Suprapubic skin (tissue), 4 donors: Measurements from ENCODE around the gene TPM2. TPM values are rescaled to one million over a fixed set of nuclear protein-coding genes. Genes with fewer than 3 reads are reported as not detected.

Experiments
- DNase-seq, 2 donors: peaks; one replicate each; pipeline ENCODE4 v3.0.0-alpha.2; 2019; ENCODE audit warnings: low spot score in 2 of 2
- H3K27ac ChIP-seq: fragments of 200-600 bp; sonication (generic); one replicate; pipeline ENCODE4 v1.5.1; 2019
- H3K27me3 ChIP-seq: fragments of 200-600 bp; sonication (generic); one replicate; pipeline ENCODE4 v1.5.1; 2019
- H3K36me3 ChIP-seq: fragments of 200-600 bp; sonication (generic); one replicate; pipeline ENCODE4 v1.5.1; 2019
- H3K4me1 ChIP-seq: fragments of 200-600 bp; sonication (generic); one replicate; pipeline ENCODE4 v1.5.1; 2019
- H3K4me3 ChIP-seq: fragments of 200-600 bp; sonication (generic); one replicate; pipeline ENCODE4 v1.5.1; 2019; ENCODE audit warnings: mild to moderate bottlenecking
- H3K9me3 ChIP-seq: fragments of 200-600 bp; sonication (generic); one replicate; pipeline ENCODE4 v1.5.1; 2019
- EP300 ChIP-seq: sonication (generic); formaldehyde crosslinking; IDR thresholded peaks from one replicate; pipeline ENCODE4 v1.6.1; 2017; ENCODE audit warnings: antibody characterized with exemption
- POLR2A ChIP-seq, 2 donors: fragments of 450-650 bp; IDR thresholded peaks; one replicate each; pipeline ENCODE4 v1.6.1; 2017; ENCODE audit warnings: antibody characterized with exemption in 2 of 2, mild to moderate bottlenecking in 2 of 2, moderate library complexity in 2 of 2
- POLR2AphosphoS5 ChIP-seq, 3 donors: sonication (generic); formaldehyde crosslinking; IDR thresholded peaks; one replicate each; pipeline ENCODE4 v1.6.1; 2017; ENCODE audit warnings: antibody characterized with exemption in 3 of 3
- WGBS: methylation state at CpG from one replicate; pipeline ENCODE4 v1.1.5; 2018; 5-methylcytosine and 5-hydroxymethylcytosine counted together
- total RNA-seq, 4 donors: library from RNA; depleted of rRNA; stranded (reverse); fragments of >200 nt; gene quantifications; one replicate each; pipeline ENCODE4 v1.1.0, GENCODE V29; 2016
- TF ChIP-seq, protein P1 (sequence below), 2 donors: fragments of 200-600 bp in 1 of 2; fragments of 450-650 bp in 1 of 2; sonication (generic) in 1 of 2; IDR thresholded peaks; one replicate each; pipeline ENCODE4 v1.5.1; 2016 to 2019; ENCODE audit warnings: antibody characterized with exemption in 2 of 2, mild to moderate bottlenecking in 1 of 2, moderate library complexity in 1 of 2

Gene TPM2
- total RNA-seq, 4 donors from 2014 or later, result 40.6 to 105 (median 56.7) TPM

- H3K27me3 ChIP-seq, result no peaks in the 10 kb centered on the region
Observed at GRCh38 chr9:35725362-35725761, 35.6 kb upstream of the TPM2 start.

DNA sequence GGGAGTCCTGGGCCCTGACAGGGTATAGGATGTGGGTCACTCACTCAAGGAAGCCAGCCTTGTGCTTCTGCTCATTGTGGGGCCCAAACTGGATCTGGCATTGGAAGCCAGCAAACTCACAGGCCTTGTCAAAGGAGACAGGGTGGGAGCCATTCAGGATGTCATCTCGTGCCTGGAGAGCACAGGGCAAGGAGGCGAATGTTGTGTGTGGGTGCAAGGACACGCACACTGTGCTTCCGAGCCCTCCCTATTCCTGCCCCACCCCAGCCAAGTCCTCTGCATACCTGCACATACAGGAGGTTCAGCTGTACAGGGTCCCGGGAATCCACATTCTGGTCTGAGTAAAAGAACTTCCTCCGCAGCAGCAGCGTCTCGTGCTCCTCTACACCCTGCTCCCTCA, 34.2 kb upstream of the TPM2 start:
- TF ChIP-seq, protein P1, sequence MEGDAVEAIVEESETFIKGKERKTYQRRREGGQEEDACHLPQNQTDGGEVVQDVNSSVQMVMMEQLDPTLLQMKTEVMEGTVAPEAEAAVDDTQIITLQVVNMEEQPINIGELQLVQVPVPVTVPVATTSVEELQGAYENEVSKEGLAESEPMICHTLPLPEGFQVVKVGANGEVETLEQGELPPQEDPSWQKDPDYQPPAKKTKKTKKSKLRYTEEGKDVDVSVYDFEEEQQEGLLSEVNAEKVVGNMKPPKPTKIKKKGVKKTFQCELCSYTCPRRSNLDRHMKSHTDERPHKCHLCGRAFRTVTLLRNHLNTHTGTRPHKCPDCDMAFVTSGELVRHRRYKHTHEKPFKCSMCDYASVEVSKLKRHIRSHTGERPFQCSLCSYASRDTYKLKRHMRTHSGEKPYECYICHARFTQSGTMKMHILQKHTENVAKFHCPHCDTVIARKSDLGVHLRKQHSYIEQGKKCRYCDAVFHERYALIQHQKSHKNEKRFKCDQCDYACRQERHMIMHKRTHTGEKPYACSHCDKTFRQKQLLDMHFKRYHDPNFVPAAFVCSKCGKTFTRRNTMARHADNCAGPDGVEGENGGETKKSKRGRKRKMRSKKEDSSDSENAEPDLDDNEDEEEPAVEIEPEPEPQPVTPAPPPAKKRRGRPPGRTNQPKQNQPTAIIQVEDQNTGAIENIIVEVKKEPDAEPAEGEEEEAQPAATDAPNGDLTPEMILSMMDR (IDR thresholded peaks at IDR 0.05), result no peak
- TF ChIP-seq EP300 (no peak), POLR2A (IDR thresholded peaks at IDR 0.05) (no peak), POLR2AphosphoS5 (IDR thresholded peaks at IDR 0.05) (no peak)
- peaks cover 73% of the 10 kb centered on the region for H3K36me3 ChIP-seq
- 86% methylated on average over 8 of the region's 8 CpGs for WGBS

More at GRCh38 chr9:35725362-35725761, 35.6 kb upstream of the TPM2 start:
- DNase-seq, result no peak
- no peak for TF ChIP-seq POLR2AphosphoS5 (IDR thresholded peaks at IDR 0.05)
- TF ChIP-seq, protein P1 (IDR thresholded peaks at IDR 0.05), result no peak
- no peak for TF ChIP-seq EP300
- no peak for TF ChIP-seq POLR2A (IDR thresholded peaks at IDR 0.05)
- peaks cover 37% of the 10 kb centered on the region for H3K4me1 ChIP-seq
- H3K27ac ChIP-seq, result no peak overlapping the region
- H3K36me3 ChIP-seq, result peaks cover 59% of the 10 kb centered on the region
- H3K4me3 ChIP-seq, result no peak overlapping the region
- 92% methylated on average over 11 of the region's 11 CpGs for WGBS
- H3K9me3 ChIP-seq, result no peaks in the 10 kb centered on the region

DNA sequence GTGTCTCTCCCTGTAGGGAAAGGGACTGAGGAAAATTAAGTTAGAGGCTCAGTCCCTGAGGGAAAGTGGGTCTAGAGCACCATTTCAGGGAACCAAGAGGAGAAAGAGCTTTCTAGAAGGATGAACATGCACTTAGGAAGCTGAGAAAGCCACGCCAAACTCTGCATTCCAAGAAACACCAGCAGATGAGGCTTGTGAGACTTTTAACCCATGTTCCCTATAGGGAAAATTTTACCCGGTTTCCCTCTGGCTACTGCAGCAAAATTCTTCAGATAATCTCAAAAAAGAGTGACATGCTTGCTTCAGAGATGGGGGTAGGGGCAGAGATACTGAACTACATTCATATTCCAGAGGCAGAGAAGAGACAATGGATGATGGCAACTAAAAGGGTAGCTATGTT, 33.7 kb upstream of the TPM2 start:
- peaks cover 17% of the 10 kb centered on the region for H3K4me1 ChIP-seq
- no peak overlapping the region for H3K4me3 ChIP-seq
- no peak for TF ChIP-seq POLR2A (IDR thresholded peaks at IDR 0.05)
- TF ChIP-seq POLR2AphosphoS5 (IDR thresholded peaks at IDR 0.05), result no peak
- H3K9me3 ChIP-seq, result no peaks in the 10 kb centered on the region
- DNase-seq, result no peak
- H3K27me3 ChIP-seq, result no peaks in the 10 kb centered on the region
- peaks cover 78% of the 10 kb centered on the region for H3K36me3 ChIP-seq
- no peak overlapping the region for H3K27ac ChIP-seq
- WGBS, result 86% methylated on average over 2 of the region's 2 CpGs

More for the DNA sequence above, 34.2 kb upstream of the TPM2 start:
- H3K4me3 ChIP-seq, result no peak overlapping the region
- no peaks in the 10 kb centered on the region for H3K9me3 ChIP-seq
- H3K27me3 ChIP-seq, result no peaks in the 10 kb centered on the region
- no peak overlapping the region for H3K27ac ChIP-seq
- peaks cover 22% of the 10 kb centered on the region for H3K4me1 ChIP-seq
- DNase-seq, result no peak

GRCh38 chr9:35719546-35719945, 29.8 kb upstream of the TPM2 start:
- DNase-seq, result no peak
- H3K27ac ChIP-seq, result no peak overlapping the region
- no peak overlapping the region for H3K4me3 ChIP-seq
- TF ChIP-seq POLR2AphosphoS5 (IDR thresholded peaks at IDR 0.05) (no peak), POLR2A (IDR thresholded peaks at IDR 0.05) (no peak), EP300 (no peak)
- TF ChIP-seq, protein P1 (IDR thresholded peaks at IDR 0.05), result no peak
- H3K4me1 ChIP-seq, result no peaks in the 10 kb centered on the region
- no peaks in the 10 kb centered on the region for H3K27me3 ChIP-seq
- no peaks in the 10 kb centered on the region for H3K9me3 ChIP-seq
- peaks cover 100% of the 10 kb centered on the region for H3K36me3 ChIP-seq
- 100% methylated on average over 4 of the region's 4 CpGs for WGBS

- no peak overlapping the region for H3K27ac ChIP-seq
- no peak for TF ChIP-seq EP300
- no peak for TF ChIP-seq POLR2A (IDR thresholded peaks at IDR 0.05)
- TF ChIP-seq, protein P1 (IDR thresholded peaks at IDR 0.05), result no peak
- no peak for TF ChIP-seq POLR2AphosphoS5 (IDR thresholded peaks at IDR 0.05)
- no peaks in the 10 kb centered on the region for H3K9me3 ChIP-seq
- WGBS, result 76% methylated on average over 11 of the region's 15 CpGs
- H3K4me3 ChIP-seq, result no peak overlapping the region
- no peaks in the 10 kb centered on the region for H3K4me1 ChIP-seq
- H3K36me3 ChIP-seq, result peaks cover 100% of the 10 kb centered on the region
- no peak for DNase-seq
- H3K27me3 ChIP-seq, result no peaks in the 10 kb centered on the region
Observed at GRCh38 chr9:35718721-35719511, 29.2 kb upstream of the TPM2 start.
